ENCODE measurements around the gene GNL2.

- no peak for TF ChIP-seq CTCF (IDR thresholded peaks at IDR 0.05; ENCODE audit: low read depth, low read length)
- no peak for TF ChIP-seq EZH2phosphoT487 (IDR thresholded peaks at IDR 0.05; ENCODE audit: low read depth)
Measured at GRCh38 chr1:37549341-37549740, 46.4 kb downstream of the GNL2 start.

Measured in OCI-LY3 (cell line).